Esophagus muscularis mucosa (tissue), 3 donors: ENCODE data around the gene TARS1.

ENCODE experiments used
- CTCF ChIP-seq, 3 experiments: fragments of 200-600 bp in 2 of 3; fragments of 450-650 bp in 1 of 3; sonication (generic) in 2 of 3; IDR thresholded peaks; one replicate each; pipeline ENCODE4 v1.5.1; 2017 to 2019; ENCODE audit warnings: antibody characterized with exemption in 3 of 3, mild to moderate bottlenecking in 2 of 3, moderate library complexity in 1 of 3
- POLR2A ChIP-seq: fragments of 450-650 bp; IDR thresholded peaks from one replicate; pipeline ENCODE4 v1.6.1; 2017; ENCODE audit warnings: antibody characterized with exemption, moderate library complexity, mild to moderate bottlenecking, low read depth

DNA sequence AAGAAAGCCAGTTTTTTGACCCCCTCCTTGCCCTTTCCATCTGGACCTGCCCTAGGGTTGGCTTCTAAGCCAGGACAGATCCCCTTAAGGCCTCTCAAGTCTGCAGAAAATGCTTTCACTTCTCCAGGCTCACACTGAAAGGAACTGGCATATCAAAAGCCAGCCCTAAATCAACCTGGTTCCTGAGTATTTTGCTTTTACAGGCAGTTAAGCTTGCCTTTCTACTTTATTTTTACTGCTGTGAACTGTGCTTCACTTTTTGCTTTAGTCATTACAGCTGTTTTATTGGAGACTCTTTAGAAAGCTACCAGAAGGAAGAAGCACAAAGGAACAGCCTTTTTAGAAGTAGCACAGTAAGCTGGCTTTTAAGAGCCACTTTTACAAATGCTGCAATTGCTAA, 5.0 kb downstream of the TARS1 start:
- TF ChIP-seq CTCF (IDR thresholded peaks at IDR 0.05) (no peak), POLR2A (no peak)
